Amniotic stem cell (primary cell): ENCODE data around the gene QTRT2.

Experiments used
- DNase-seq: peaks from one replicate; lab custom pipeline; 2025; lab: John Stamatoyannopoulos, UW

Gene QTRT2

DNA sequence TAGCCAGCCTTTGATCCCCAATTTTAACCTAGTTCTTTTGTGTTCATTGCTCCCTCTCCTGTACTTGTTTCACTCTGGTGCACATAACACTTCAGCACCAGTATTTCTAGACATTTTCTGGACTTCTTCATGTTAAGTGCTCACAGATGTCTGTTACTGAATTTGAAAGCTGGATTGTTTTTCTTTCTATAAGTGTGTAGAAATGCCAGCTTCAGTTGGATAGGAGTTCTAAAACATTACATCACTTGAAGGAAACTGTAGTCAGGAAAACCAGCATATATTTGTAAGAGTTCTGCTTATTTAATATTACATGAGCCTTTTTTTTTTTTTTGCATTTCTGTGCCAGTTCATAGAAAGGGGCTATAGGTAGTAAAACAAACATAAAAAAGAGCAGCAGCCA, 21.6 kb downstream of the QTRT2 start:
- DNase-seq, result no peak

GRCh38 chr3:114079761-114080160, 23.2 kb downstream of the QTRT2 start:
- DNase-seq, result no peak

DNA sequence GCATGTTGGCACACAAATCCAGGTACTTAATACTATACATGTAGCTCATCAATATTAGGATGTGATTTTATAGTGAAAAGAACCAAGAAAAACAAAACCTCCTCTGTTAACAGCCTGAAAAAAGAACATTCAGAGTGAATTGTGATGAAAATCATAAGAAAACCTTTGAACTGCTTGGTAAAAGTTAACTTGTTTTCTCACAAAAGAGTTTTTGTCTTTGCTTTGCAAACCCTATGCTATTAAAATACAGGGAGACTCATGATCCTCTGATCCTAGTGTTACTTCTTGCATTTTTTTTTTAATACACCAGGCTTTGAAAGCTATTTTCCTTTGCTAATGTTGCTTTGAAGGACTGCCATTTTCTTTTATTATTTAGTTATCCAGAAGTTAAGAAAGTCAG, 23.7 kb downstream of the QTRT2 start:
- DNase-seq, result no peak

DNA sequence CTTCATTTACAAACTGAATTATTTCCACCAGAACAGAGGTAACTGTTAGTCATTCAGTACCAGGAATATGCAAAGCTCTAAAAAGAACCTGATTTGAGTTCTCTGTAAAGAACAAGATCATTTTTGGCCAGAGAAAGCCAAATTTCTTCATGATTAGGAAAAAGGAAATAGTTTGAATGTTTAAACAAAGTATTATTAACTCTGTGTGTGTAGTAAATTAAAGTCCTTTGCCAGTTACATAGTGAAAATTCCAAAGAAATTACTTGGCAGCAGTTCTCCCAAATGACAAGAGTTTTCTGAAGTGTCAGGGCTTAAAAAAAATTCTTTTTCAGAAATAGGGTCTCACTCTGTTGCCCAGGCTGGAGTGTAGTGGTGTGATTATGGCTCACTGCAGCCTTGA, 24.5 kb downstream of the QTRT2 start:
- no peak for DNase-seq

- no peak for DNase-seq
Measured at GRCh38 chr3:114083112-114083511, 26.6 kb downstream of the QTRT2 start.

DNA sequence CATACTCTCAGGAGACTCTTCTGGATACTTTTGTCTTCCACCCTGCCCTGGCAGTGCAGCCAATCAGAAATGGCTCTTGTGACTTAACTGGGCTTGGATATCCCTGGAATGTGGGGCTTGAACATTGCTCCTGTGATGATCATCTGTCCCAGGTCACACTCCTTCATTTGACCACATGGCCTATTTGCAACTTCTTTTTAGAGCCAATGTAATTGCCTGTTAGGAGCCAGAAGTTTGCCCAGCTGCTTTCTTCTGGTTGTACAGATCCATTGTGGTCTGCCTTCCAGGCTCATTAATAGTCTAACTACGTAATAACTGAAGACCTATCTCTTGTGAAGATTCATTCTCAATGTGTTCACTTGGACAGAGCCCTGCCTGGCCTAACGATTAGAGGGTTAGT, 29.8 kb downstream of the QTRT2 start:
- no peak for DNase-seq

DNA sequence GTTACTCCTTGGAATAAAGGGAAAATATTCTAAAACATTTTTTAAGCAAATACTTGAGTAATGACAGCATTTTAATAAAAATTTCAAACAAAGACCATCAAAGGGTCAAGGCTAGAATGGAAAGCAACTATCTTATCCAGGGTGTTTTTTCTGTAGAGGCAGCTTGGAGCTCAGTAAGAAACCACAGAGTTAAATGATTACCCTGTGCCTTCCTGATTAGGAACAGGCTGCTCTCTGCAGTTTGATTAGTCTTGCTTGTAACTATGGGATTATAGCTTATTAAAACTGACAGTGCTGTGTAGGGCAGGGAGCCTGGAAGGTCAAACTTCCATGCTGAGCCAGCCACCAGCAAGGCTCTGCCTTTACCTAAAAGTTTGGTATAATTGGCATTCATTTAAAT, 33.1 kb downstream of the QTRT2 start:
- DNase-seq, result no peak

DNA sequence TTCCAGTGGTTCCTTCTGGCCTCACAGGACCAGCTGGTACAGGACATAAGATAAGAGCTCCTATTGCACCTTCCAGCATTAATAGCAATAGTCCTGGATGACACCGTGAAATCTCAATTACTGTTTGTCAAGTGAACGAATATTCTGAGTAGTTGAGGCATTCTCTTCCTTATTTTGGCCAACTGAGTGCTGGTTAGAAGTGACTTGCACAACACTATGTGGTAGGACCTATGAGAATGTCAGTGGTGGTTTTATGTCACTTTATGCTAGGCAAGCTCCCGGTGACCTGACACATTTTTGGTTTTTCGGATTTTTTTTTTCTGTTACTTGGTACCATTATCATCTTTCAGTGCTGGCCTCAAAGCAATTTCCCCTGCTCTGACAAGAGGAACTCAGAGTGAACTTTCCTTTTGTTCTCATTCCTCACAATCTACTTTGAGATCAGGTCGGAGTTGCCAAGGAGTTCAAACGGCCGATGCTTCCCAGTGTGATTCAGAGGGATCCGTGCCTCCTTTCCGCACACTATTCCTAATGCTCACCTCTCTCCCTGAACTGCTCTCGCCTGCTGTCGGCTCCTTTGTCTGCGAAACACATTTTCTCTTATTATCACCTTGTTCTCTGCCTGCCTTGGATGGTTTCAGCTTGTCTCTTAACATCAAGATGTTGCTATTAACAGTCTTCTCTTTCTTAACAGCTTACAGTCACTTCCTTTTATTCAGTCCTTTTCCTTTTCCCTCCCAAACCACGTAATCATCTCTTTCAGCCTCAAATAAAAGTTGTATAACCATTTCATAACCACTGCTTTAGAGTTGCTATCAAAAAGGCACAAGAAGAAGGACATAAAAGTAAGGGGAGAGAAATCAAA, 35.8 kb downstream of the QTRT2 start:
- DNase-seq, result no peak

DNA sequence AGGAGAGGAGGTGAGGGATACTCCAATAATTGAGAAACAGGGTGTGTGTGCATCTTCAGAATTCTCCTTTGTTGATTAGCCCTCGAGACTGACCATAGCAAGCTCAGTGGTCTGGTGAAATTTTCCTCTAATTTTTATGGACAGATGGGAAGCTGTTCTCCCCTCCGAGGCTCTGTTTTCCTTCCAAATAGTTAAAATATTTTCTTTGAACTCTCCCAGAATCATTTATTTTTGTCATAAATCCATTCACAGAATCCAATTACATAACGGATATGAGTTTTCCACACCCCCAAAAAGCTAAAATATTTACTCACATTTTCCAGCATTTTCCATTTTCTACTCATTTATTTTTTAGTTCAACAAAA, 36.5 kb downstream of the QTRT2 start:
- no peak for DNase-seq

- DNase-seq, result no peak
Measured at GRCh38 chr3:114093596-114093995, 37.1 kb downstream of the QTRT2 start.

GRCh38 chr3:114095796-114096195, 39.3 kb downstream of the QTRT2 start:
- no peak for DNase-seq

DNA sequence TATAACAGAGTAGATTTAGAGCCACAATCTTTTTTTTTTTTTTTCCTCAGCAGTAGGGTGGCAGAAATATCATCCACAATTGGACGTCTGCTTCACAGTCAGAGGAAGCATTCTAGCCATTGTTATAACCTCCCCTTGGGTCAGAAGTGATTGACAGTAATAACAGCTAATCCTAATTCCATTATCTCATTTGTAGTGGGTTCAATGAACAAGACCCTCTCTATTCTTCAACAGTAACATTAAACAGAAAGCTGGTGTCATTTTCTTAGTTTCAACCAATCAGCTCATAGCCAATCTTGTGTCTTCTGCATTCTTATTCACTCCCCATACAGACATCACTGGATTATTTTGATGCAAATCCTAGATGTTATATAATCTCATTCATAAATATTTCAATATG, 44.6 kb downstream of the QTRT2 start:
- DNase-seq, result no peak

GRCh38 chr3:114103181-114103580, 46.6 kb downstream of the QTRT2 start:
- DNase-seq, result no peak

GRCh38 chr3:114103858-114104257, 47.3 kb downstream of the QTRT2 start:
- no peak for DNase-seq

GRCh38 chr3:114104414-114104813, 47.9 kb downstream of the QTRT2 start:
- DNase-seq, result no peak

GRCh38 chr3:114108137-114108536, 51.6 kb downstream of the QTRT2 start:
- no peak for DNase-seq

- DNase-seq, result no peak
Measured at GRCh38 chr3:114110439-114110838, 53.9 kb downstream of the QTRT2 start.

DNA sequence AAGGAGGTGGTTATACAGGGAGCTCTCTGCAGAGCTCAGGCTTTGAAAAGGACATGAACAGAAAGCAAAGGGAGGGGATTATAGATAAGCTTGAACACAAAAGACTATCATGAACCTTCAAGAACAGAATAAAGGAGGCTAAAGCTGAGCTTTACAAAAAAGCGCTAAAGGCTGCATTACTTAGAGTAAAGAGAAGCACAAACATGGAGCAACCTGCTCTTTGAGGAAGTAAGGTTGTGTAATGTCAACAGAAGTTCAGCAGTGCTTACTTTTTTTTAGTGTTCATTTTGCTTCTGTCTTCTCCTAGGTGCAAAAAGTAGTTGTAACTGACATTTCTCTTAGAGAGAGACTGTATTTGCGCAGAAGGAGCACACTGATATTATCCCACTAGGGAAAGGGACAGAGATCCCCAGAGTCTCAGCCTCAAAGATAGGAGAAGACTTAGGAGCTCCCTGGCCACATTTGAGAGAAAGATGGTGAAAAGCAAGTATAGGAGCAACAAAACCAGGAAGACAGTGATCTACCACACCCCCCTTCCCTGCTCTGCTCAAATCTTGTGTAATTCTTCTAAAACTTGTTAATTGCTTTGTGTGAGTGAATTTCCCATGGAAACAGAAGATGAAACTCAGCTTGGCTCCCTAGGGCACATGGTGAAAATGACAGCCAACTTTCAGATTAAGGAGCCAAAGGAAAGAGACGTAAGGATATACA, 54.7 kb downstream of the QTRT2 start:
- no peak for DNase-seq

DNA sequence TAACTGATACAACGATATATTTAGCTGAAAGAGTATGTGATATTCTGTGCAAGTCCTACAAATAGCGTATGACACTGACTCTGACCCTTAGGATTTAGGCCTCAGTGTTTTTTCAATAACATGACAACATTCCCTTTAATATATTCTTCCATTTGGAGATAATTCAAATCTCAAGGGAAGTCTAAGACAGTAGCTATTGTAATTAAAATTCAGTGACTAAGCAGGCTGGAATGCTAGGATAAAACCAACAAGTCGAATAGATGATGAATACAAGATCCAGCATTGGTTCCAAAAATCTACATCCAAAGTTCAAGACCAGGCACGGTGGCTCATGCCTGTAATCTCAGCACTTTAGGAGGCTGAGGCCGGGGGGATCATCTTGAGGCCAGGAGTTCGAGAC, 56.2 kb downstream of the QTRT2 start:
- DNase-seq, result no peak

DNA sequence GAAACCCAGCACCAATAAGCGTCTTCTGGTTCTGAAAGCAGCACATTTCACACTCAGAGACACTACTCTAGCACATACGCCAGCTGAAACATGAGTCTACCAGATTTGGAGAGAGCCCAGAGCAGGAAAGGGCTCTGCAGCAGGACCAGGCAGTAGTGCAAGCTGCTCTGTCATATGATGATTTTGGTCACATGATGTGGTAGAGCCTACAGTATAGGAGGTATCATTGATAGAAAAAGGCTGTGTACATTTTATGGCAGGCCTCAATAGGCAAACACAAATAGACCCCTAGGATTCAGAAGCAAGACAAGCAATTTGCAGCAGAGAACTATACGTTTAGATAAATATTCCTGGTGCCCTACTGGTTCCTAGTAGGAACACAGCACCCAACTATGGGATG, 58.2 kb downstream of the QTRT2 start:
- no peak for DNase-seq

- no peak for DNase-seq
Measured at GRCh38 chr3:114115143-114115542, 58.6 kb downstream of the QTRT2 start.

DNA sequence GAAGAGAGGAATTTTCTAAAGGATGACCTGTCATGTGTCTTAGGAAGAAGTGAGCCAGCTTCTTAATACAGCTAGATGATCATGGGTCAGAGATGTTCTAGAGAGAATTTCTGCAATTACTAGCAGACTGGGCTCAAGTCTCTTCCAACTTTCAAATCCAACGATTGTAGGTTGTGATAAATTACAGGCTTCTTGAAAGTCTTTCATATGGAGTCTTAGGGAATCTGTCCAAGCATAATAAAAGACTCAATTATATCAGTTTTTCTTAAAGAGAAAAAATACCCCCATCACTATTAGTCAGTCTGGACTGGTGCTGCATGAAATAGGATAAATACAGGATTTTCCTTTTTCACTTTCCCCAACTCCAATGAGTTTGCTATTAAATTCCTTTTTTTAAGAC, 63.2 kb downstream of the QTRT2 start:
- DNase-seq, result no peak

- DNase-seq, result no peak
Measured at GRCh38 chr3:114120211-114120610, 63.7 kb downstream of the QTRT2 start.
